ENCODE measurements around the gene PAQR6. TPM values are rescaled to one million over a fixed set of nuclear protein-coding genes. Genes with fewer than 3 reads are reported as not detected.
A peak's percentile ranks its signal among the peaks of the same experiment; 100 is the strongest.

Gene PAQR6
- total and polyA plus RNA-seq, 4 donors: 0.22 to 0.85 (median 0.49) TPM

GRCh38 chr1:156282479-156283222 lies 34.8 kb upstream of the PAQR6 start, which contains the start of gene SMG5 (continued):
- peak; percentile 57 for TF ChIP-seq REST (IDR thresholded peaks at IDR 0.05)
- peak; percentile 79 for TF ChIP-seq MAX (IDR thresholded peaks at IDR 0.05)

- Histone ChIP-seq H3K9ac (ENCODE audit: low read depth in 1 of 2, low read length in 2 of 2) (peak overlapping the region; percentile 61 to 98), H3K36me3 (ENCODE audit: control insufficient read depth in 4 of 4, insufficient read depth in 3 of 4, low read depth in 1 of 4, low read length in 3 of 4) (peaks cover 4 to 18% (median 11%) of the 10 kb centered on the region in 4 donors), H3K9me3 (ENCODE audit: control insufficient read depth in 4 of 4, low read length in 3 of 4) (no peaks in the 10 kb centered on the region), H3K27me3 (ENCODE audit: control insufficient read depth in 4 of 4, insufficient read depth in 4 of 4, low read length in 3 of 4) (no peaks in the 10 kb centered on the region), H3K27ac (ENCODE audit: low read depth in 1 of 2, low read length in 2 of 2) (peak overlapping the region; percentile 95 to 98), H3K4me3 (ENCODE audit: low read depth in 1 of 3, low read length in 3 of 3) (peak overlapping the region; percentile 82 to 99 (median 96)), H3K4me1 (ENCODE audit: control insufficient read depth in 4 of 4, insufficient read depth in 4 of 4, low read length in 3 of 4) (peaks cover 10 to 60% (median 41%) of the 10 kb centered on the region in 4 donors)
- peak in 1 of 2 donors; percentile 56 for TF ChIP-seq HNF4A (conservative IDR thresholded peaks at IDR 0.05)
- no peak for TF ChIP-seq HNF4G (IDR thresholded peaks at IDR 0.05)
- no peak for TF ChIP-seq FOXA1 (IDR thresholded peaks at IDR 0.05)
- TF ChIP-seq ZBTB33 (IDR thresholded peaks at IDR 0.05): peak; percentile 18
- TF ChIP-seq EGR1 (IDR thresholded peaks at IDR 0.05; ENCODE audit: low read depth in 2 of 2): peak; percentile 81 to 89
- peak; percentile 34 for TF ChIP-seq MAX (IDR thresholded peaks at IDR 0.05)
- 6% methylated on average over 22 of the region's 22 CpGs for WGBS
- no peak for DNase-seq (ENCODE audit: low spot score)
These were observed 34.0 kb upstream of the PAQR6 start for GRCh38 chr1:156281693-156282478.

GRCh38 chr1:156281281-156281680 lies 33.4 kb upstream of the PAQR6 start:
- Histone ChIP-seq H3K9ac (ENCODE audit: low read depth in 1 of 2, low read length in 2 of 2) (no peak overlapping the region), H3K4me1 (ENCODE audit: control insufficient read depth in 4 of 4, insufficient read depth in 4 of 4, low read length in 3 of 4) (peaks cover 11 to 66% (median 47%) of the 10 kb centered on the region in 4 donors), H3K36me3 (ENCODE audit: control insufficient read depth in 4 of 4, insufficient read depth in 3 of 4, low read depth in 1 of 4, low read length in 3 of 4) (peaks cover 4 to 17% (median 11%) of the 10 kb centered on the region in 4 donors), H3K27ac (ENCODE audit: low read depth in 1 of 2, low read length in 2 of 2) (peak overlapping the region; percentile 95 to 98), H3K4me3 (ENCODE audit: low read depth in 1 of 3, low read length in 3 of 3) (peak overlapping the region; percentile 82 to 99 (median 96)), H3K9me3 (ENCODE audit: control insufficient read depth in 4 of 4, low read length in 3 of 4) (no peaks in the 10 kb centered on the region), H3K27me3 (ENCODE audit: control insufficient read depth in 4 of 4, insufficient read depth in 4 of 4, low read length in 3 of 4) (no peaks in the 10 kb centered on the region)
- DNase-seq (ENCODE audit: low spot score): no peak
- 28% methylated on average over 8 of the region's 8 CpGs for WGBS
- no peak for TF ChIP-seq FOXA1 (IDR thresholded peaks at IDR 0.05)
- TF ChIP-seq ZBTB33 (IDR thresholded peaks at IDR 0.05): no peak
- TF ChIP-seq CTCF (IDR thresholded peaks at IDR 0.05; ENCODE audit: low read depth, low read length, missing input control): no peak
- no peak for TF ChIP-seq JUND (IDR thresholded peaks at IDR 0.05)
- no peak for TF ChIP-seq EGR1 (IDR thresholded peaks at IDR 0.05; ENCODE audit: low read depth in 2 of 2)
- TF ChIP-seq FOXA2 (IDR thresholded peaks at IDR 0.05): no peak
- no peak for TF ChIP-seq SP1 (IDR thresholded peaks at IDR 0.05)
- TF ChIP-seq NR2F2 (IDR thresholded peaks at IDR 0.05): no peak
- no peak for TF ChIP-seq RXRA (IDR thresholded peaks at IDR 0.05)
- TF ChIP-seq YY1 (IDR thresholded peaks at IDR 0.05): no peak

All from liver (tissue), 9 donors.